Breast epithelium (tissue), 3 donors: ENCODE measurements around the gene PRDM16.
A peak's percentile ranks its signal among the peaks of the same experiment; 100 is the strongest.

Source experiments
- CTCF ChIP-seq, 3 donors: fragments of 450-650 bp; IDR thresholded peaks; one replicate each; pipeline ENCODE4 v1.5.1; 2016 to 2017; ENCODE audit warnings: antibody characterized with exemption in 3 of 3, mild to moderate bottlenecking in 3 of 3, moderate library complexity in 3 of 3
- POLR2A ChIP-seq: fragments of 450-650 bp; IDR thresholded peaks from one replicate; pipeline ENCODE4 v1.6.1; 2016; ENCODE audit warnings: antibody characterized with exemption, mild to moderate bottlenecking, moderate library complexity
- POLR2AphosphoS5 ChIP-seq, 3 donors: sonication (generic); formaldehyde crosslinking; IDR thresholded peaks; one replicate each; pipeline ENCODE4 v1.6.1; 2017; ENCODE audit warnings: antibody characterized with exemption in 3 of 3

GRCh38 chr1:3170561-3171453, 101.8 kb downstream of the PRDM16 start:
- no peak for TF ChIP-seq CTCF (IDR thresholded peaks at IDR 0.05)
- TF ChIP-seq POLR2A: no peak
- TF ChIP-seq POLR2AphosphoS5 (IDR thresholded peaks at IDR 0.05): peak in 2 of 3 donors; percentile 19 to 53
